Measurements from ENCODE around the gene NMRAL1.

NMRAL1 gene

DNA sequence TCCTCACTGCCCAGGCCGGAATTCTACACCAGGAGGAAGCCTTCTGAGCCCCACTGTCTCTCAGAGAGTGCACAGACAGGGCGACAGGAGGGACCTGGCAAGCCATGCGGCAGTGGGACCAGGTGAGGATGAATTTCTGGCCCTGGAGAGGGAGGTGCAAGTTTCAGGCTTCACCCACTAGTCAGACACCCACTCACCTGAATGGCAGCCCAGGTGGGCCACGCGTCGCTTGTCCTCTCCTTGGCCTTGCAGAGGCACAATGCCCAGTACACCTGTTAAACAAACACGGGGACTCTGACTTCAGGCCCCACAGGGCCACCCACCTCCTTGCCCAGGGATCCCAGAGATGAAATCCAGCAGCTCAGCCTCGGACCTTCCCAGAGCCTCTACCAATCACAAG lies 62.3 kb downstream of the NMRAL1 start:
- no peak overlapping the region for H3K4me3 ChIP-seq (replicated peaks; ENCODE audit: low read depth, low read length)
- TF ChIP-seq, protein P1, sequence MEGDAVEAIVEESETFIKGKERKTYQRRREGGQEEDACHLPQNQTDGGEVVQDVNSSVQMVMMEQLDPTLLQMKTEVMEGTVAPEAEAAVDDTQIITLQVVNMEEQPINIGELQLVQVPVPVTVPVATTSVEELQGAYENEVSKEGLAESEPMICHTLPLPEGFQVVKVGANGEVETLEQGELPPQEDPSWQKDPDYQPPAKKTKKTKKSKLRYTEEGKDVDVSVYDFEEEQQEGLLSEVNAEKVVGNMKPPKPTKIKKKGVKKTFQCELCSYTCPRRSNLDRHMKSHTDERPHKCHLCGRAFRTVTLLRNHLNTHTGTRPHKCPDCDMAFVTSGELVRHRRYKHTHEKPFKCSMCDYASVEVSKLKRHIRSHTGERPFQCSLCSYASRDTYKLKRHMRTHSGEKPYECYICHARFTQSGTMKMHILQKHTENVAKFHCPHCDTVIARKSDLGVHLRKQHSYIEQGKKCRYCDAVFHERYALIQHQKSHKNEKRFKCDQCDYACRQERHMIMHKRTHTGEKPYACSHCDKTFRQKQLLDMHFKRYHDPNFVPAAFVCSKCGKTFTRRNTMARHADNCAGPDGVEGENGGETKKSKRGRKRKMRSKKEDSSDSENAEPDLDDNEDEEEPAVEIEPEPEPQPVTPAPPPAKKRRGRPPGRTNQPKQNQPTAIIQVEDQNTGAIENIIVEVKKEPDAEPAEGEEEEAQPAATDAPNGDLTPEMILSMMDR (IDR thresholded peaks at IDR 0.05; ENCODE audit: low read length, missing control alignments), result no peak
- no peak for DNase-seq (ENCODE audit: low read depth)

Measured in fibroblast of pulmonary artery (primary cell).